NB4 (cell line): ENCODE measurements around the gene NINJ1.

ENCODE experiments used
- DNase-seq: peaks from one replicate; pipeline ENCODE4 v3.0.0; 2010; ENCODE audit warnings: low read depth
- H3K4me3 ChIP-seq: one replicate; pipeline ENCODE4 v1.5.1; 2011; ENCODE audit warnings: mild to moderate bottlenecking, low read depth, low read length, moderate library complexity
- MAX ChIP-seq: IDR thresholded peaks from 2 replicates; pipeline ENCODE4 v1.6.1; 2011; ENCODE audit warnings: low read depth, low read length
- MYC ChIP-seq: IDR thresholded peaks from 2 replicates; pipeline ENCODE4 v1.6.1; 2011; ENCODE audit warnings: low read depth, low read length
- POLR2A ChIP-seq: IDR thresholded peaks from 2 replicates; pipeline ENCODE4 v1.6.1; 2011; ENCODE audit warnings: mild to moderate bottlenecking; ENCODE audit not compliant: insufficient read length; ENCODE audit errors: extremely low read depth
- TF ChIP-seq, protein P1 (sequence below): IDR thresholded peaks from one replicate; pipeline ENCODE4 v1.5.1; 2012; ENCODE audit warnings: low read depth, low read length

Gene NINJ1, protein sequence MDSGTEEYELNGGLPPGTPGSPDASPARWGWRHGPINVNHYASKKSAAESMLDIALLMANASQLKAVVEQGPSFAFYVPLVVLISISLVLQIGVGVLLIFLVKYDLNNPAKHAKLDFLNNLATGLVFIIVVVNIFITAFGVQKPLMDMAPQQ

GRCh38 chr9:93134015-93134739 lies at the start of gene NINJ1:
TSS of gene NINJ1 (minus strand) at chr9:93134251. CDS start at chr9:93134217, 34 bp downstream.
- peak within 1 kb of the TSS; percentile 56 for H3K4me3 ChIP-seq
- peak; percentile 77 for DNase-seq
- TF ChIP-seq MAX, result no peak
- peak; percentile 47 for TF ChIP-seq POLR2A

- no peak for TF ChIP-seq MAX
- no peak for TF ChIP-seq MYC
- no peak for TF ChIP-seq POLR2A
- TF ChIP-seq, protein P1, sequence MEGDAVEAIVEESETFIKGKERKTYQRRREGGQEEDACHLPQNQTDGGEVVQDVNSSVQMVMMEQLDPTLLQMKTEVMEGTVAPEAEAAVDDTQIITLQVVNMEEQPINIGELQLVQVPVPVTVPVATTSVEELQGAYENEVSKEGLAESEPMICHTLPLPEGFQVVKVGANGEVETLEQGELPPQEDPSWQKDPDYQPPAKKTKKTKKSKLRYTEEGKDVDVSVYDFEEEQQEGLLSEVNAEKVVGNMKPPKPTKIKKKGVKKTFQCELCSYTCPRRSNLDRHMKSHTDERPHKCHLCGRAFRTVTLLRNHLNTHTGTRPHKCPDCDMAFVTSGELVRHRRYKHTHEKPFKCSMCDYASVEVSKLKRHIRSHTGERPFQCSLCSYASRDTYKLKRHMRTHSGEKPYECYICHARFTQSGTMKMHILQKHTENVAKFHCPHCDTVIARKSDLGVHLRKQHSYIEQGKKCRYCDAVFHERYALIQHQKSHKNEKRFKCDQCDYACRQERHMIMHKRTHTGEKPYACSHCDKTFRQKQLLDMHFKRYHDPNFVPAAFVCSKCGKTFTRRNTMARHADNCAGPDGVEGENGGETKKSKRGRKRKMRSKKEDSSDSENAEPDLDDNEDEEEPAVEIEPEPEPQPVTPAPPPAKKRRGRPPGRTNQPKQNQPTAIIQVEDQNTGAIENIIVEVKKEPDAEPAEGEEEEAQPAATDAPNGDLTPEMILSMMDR, result no peak
- no peak overlapping the region for H3K4me3 ChIP-seq
- DNase-seq, result no peak
Observed at GRCh38 chr9:93183131-93183662, 49.1 kb upstream of the NINJ1 start.

GRCh38 chr9:93182572-93182971 lies 48.5 kb upstream of the NINJ1 start:
- TF ChIP-seq, protein P1, result no peak
- no peak for TF ChIP-seq MYC
- TF ChIP-seq POLR2A, result no peak
- no peak for TF ChIP-seq MAX
- H3K4me3 ChIP-seq, result no peak overlapping the region
- no peak for DNase-seq

- no peak for DNase-seq
- no peak overlapping the region for H3K4me3 ChIP-seq
- TF ChIP-seq POLR2A (no peak), MAX (no peak), MYC (no peak)
- TF ChIP-seq, protein P1, result no peak
Observed at GRCh38 chr9:93181672-93182435, 47.8 kb upstream of the NINJ1 start.

DNA sequence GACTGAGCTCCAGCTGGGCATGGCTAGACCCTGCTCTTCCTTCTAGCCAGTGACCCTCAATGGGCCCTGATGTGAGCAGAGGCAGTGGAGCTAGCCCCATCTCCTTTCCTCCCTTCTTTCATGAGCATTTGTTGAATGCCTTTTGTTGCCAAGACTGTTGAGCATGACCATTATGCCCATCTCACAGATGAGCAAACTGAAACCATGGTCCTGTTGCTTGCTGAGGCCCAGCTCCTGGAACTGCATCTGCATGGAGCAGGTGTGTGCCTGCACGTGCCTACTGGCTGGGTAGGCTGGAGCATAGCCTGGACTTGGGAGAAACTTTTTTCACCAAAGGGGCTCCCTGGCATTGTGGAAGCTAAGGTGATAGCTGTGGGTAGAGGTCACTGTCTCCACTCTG lies 46.9 kb upstream of the NINJ1 start:
- TF ChIP-seq MYC (no peak), POLR2A (no peak), MAX (no peak)
- TF ChIP-seq, protein P1, result no peak
- DNase-seq, result no peak
- H3K4me3 ChIP-seq, result no peak overlapping the region
